Omental fat pad (tissue), 4 donors: Measurements from ENCODE around the gene COX7B. TPM values are rescaled to one million over a fixed set of nuclear protein-coding genes. Genes with fewer than 3 reads are reported as not detected.
"Not testable (repeated sequence)": the region's sequence is repeated elsewhere in the genome, so short reads cannot be mapped to it uniquely, and the experiment has no call there.

Source experiments
- ATAC-seq: fragments of 150-250 bp; one replicate; pipeline ENCODE4 v1.9.1; 2016; ENCODE audit warnings: mild to moderate bottlenecking, moderate library complexity; ENCODE audit not compliant: low FRiP score
- DNase-seq: peaks from one replicate; pipeline ENCODE4 v3.0.0-alpha.2; 2019; ENCODE audit warnings: low spot score
- CTCF ChIP-seq, 3 donors: fragments of 450-650 bp; IDR thresholded peaks; one replicate each; pipeline ENCODE4 v1.5.1; 2016 to 2017; ENCODE audit warnings: antibody characterized with exemption in 3 of 3, mild to moderate bottlenecking in 3 of 3, moderate library complexity in 2 of 3
- total RNA-seq, 4 donors: library from RNA; depleted of rRNA; stranded (reverse); fragments of >200 nt; gene quantifications; one replicate each; pipeline ENCODE4 v1.1.0, GENCODE V29; 2016

COX7B gene
- total RNA-seq, 4 donors from 2014 or later, result 253 to 427 (median 338) TPM

DNA sequence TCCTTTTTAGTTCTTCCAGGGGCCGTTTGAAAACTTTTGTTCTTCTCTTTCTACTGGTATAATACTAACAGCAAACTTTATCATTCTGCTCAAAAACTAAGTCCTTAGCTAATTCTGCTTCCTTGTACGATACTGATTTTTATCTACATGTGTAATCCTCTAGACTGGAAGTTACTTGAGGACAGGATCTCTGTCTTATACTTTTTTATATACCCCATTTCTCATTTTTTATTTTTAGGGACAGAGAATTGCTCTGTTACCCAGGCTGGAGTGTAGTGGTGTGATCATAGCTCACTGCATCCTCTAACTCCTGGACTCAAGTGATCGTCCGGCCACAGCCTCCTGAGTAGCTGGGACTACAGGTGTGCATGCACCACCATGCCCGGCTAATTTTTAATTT is 2.2 kb downstream of the COX7B start:
- ATAC-seq (no peak), DNase-seq (no peak)
- no peak for TF ChIP-seq CTCF (IDR thresholded peaks at IDR 0.05)

DNA sequence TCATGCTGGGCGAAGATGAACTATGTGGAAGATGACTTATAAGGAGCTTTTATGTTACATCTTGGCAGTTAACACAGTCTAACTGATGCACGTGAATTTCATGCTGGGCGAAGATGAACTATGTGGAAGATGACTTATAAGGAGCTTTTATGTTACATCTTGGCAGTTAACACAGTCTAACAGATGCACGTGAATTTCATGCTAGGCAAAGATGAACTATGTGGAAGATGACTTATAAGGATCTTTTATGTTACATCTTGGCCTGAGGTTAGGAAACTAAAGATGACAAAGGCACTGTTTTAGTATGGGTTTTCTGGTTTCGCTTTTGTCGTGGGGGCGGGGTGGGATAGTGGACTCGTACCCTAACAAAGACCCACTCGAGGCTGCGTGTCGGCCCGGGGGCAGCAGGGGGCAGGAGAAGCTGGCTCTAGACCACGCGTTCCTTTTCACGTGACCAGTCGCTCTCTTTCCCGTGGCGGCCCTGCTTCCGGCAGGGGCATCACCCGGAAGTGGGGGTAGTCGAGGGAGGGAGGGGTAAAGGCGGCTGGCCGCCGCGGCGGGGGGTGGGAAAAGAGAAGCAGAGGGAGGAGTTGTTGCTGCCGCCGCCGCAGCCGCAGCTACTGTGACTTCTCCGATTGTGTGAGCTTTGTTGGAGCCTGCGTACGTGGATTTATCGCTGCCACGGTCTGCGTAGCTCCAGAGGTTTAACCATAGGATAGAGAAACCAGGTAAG is 11.0 kb downstream of the COX7B start, which contains the start of gene ATP7A:
Gene ATP7A (plus strand): TSS at position 586 of the 733 bp plus-strand sequence. CDS start 60,949 bp downstream, outside the sequence.
- DNase-seq, result peak; percentile 70
- TF ChIP-seq CTCF (IDR thresholded peaks at IDR 0.05), result no peak
- ATAC-seq, result peak; percentile 92

GRCh38 chrX:77917294-77917933 is 18.1 kb downstream of the COX7B start:
- ATAC-seq, result no peak
- no peak for TF ChIP-seq CTCF (IDR thresholded peaks at IDR 0.05)
- no peak for DNase-seq

GRCh38 chrX:77918568-77918967 is 19.3 kb downstream of the COX7B start:
- DNase-seq (no peak), ATAC-seq (no peak)
- no peak for TF ChIP-seq CTCF (IDR thresholded peaks at IDR 0.05)

DNA sequence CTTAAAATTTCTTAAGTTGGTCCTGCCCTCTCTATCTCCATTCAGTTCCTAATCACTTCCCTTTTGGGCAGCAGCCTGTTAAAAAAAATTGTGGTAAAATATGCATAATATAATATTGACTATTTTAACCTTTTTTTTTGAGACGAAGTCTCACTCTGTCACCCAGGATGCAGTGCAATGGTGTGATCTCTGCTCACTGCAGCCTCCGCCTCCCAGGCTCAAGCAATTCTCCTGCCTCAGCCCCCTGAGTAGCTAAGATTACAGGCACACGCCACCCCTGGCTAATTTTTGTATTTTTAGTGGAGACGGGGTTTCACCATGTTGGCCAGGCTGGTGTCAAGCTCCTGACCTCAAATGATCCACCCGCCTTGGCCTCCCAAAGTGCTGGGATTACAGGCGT is 20.1 kb downstream of the COX7B start:
- DNase-seq, ATAC-seq: not testable (repeated sequence)

DNA sequence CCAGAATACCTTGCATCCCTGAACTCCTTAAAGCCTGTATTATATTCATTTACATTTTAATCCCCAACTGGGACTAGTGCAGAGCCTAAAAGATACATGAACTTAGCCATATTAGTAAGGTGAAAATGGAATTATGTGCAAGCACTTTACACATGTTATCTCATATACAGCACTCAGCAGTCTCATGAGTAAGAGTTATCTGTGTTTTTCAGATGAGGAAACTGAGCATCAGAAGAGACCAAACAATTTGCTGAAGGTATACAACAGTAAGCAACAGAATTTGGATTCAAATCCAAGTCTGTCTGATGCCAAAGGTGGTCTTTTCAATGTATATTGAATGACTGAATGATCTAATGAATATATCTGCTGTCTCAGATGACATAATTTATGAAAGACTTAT is 23.5 kb downstream of the COX7B start:
- no peak for TF ChIP-seq CTCF (IDR thresholded peaks at IDR 0.05)
- DNase-seq (no peak), ATAC-seq (no peak)

DNA sequence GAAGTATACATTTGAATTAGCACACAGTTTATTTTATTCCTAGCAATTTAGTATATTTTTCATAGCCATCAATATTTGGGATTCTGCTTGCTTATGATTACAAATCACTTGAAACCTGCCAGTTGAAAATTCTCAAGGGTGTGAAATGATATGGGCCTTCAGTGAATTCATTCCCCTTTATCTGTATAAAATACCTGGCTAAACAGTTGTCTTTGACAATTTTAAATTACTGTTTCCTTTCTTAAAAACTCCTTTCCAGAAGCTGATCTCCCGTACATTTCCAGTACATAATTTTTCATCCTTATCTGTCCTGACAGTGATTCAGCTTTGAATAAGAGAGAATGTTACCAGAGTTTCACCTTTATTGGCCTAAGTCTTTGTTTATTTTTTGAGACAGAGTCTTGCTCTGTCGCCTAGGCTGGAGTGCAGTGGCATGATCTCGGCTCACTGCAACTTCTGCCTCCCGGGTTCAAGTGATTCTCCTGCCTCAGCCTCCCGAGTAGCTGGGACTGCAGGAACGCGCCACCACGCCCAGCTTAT is 25.1 kb downstream of the COX7B start:
- no peak for TF ChIP-seq CTCF (IDR thresholded peaks at IDR 0.05)
- ATAC-seq, result no peak

More for the DNA sequence above, 25.1 kb downstream of the COX7B start:
- DNase-seq, result no peak
